ENCODE results near the gene POU6F1.

DNA sequence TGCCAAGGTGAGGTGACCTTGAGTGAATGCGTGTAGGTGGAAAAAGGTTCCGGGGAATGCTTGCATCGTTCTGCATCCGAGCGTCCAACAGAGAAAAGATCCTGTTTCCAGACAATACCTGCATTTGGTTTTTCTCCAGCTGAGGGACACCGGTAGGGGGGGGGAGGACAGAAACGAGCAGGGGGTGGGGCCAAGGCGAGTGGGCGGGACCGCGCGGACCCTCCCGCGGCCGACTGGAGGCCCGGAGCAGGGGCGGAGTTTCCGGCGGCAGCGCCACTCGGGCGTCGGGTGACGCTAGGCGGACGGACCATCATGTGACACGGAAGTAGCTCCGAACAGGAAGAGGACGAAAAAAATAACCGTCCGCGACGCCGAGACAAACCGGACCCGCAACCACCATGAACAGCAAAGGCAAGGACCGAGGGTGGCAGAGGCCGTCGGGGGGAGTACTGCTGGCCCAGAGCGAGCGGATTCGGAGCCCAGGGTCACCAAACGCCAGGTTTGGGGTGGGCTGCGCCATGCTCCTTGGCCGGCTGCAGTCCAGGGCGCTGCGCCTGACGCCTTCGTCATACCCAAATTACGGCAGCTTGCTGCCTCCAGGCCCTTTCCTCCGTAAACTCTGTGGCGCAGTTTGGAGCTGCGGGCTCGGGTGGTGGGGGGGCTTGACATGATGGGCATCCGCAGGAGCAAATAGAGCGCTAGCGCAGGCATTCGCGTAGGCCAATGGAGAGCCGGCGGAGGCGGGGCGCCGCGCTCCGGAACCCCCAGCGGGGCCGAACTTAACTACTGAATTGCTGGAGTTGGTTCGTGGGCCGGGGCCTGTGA lies 20.9 kb upstream of the POU6F1 start, which contains the start of gene DAZAP2:
- TF ChIP-seq, protein P1, sequence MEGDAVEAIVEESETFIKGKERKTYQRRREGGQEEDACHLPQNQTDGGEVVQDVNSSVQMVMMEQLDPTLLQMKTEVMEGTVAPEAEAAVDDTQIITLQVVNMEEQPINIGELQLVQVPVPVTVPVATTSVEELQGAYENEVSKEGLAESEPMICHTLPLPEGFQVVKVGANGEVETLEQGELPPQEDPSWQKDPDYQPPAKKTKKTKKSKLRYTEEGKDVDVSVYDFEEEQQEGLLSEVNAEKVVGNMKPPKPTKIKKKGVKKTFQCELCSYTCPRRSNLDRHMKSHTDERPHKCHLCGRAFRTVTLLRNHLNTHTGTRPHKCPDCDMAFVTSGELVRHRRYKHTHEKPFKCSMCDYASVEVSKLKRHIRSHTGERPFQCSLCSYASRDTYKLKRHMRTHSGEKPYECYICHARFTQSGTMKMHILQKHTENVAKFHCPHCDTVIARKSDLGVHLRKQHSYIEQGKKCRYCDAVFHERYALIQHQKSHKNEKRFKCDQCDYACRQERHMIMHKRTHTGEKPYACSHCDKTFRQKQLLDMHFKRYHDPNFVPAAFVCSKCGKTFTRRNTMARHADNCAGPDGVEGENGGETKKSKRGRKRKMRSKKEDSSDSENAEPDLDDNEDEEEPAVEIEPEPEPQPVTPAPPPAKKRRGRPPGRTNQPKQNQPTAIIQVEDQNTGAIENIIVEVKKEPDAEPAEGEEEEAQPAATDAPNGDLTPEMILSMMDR (IDR thresholded peaks at IDR 0.05) = peak in 3 of 6 experiments; percentile 8 to 46 (median 27)
- TF ChIP-seq POLR2A (IDR thresholded peaks at IDR 0.05) = peak; percentile 87 to 97 (median 92)

All from upper lobe of left lung (tissue), 4 donors.